Gastroesophageal sphincter (tissue), 4 donors: ENCODE data around the gene PIAS4. TPM values are rescaled to one million over a fixed set of nuclear protein-coding genes. Genes with fewer than 3 reads are reported as not detected.

ENCODE experiments used
- ATAC-seq: fragments of 150-250 bp; one replicate; pipeline ENCODE4 v1.9.1; 2016; ENCODE audit warnings: mild to moderate bottlenecking, moderate library complexity
- H3K27ac ChIP-seq, 4 donors: fragments of 200-600 bp; sonication (generic) in 3 of 4; 1 replicate in 3 of 4; 2 replicates in 1 of 4; pipeline ENCODE4 v1.5.1; 2016 to 2019
- H3K27me3 ChIP-seq: fragments of 200-600 bp; sonication (generic); one replicate; pipeline ENCODE4 v1.5.1; 2019
- H3K36me3 ChIP-seq, 2 donors: fragments of 200-600 bp; sonication (generic); one replicate each; pipeline ENCODE4 v1.5.1; 2019; ENCODE audit warnings: control low read depth in 1 of 2
- H3K4me1 ChIP-seq, 3 donors: fragments of 200-600 bp; sonication (generic); 1 replicate in 2 of 3; 2 replicates in 1 of 3; pipeline ENCODE4 v1.5.1; 2016 to 2019; ENCODE audit warnings: control low read depth in 2 of 3
- H3K4me3 ChIP-seq, 2 donors: fragments of 200-600 bp; sonication (generic); one replicate each; pipeline ENCODE4 v1.5.1; 2019; ENCODE audit warnings: mild to moderate bottlenecking in 1 of 2, moderate library complexity in 1 of 2
- H3K9me3 ChIP-seq, 3 donors: fragments of 200-600 bp; sonication (generic); one replicate each; pipeline ENCODE4 v1.5.1; 2017 to 2019; ENCODE audit warnings: control low read depth in 2 of 3
- CTCF ChIP-seq, 4 experiments: fragments of 200-600 bp in 2 of 4; fragments of 450-650 bp in 2 of 4; sonication (generic) in 1 of 4; IDR thresholded peaks; one replicate each; pipeline ENCODE4 v1.5.1; 2017 to 2019; ENCODE audit warnings: antibody characterized with exemption in 4 of 4, mild to moderate bottlenecking in 2 of 4, moderate library complexity in 2 of 4
- EP300 ChIP-seq: sonication (generic); formaldehyde crosslinking; IDR thresholded peaks from one replicate; pipeline ENCODE4 v1.6.1; 2017; ENCODE audit warnings: antibody characterized with exemption, mild to moderate bottlenecking
- POLR2A ChIP-seq, 2 donors: fragments of 450-650 bp; IDR thresholded peaks; one replicate each; pipeline ENCODE4 v1.6.1; 2017; ENCODE audit warnings: antibody characterized with exemption in 2 of 2, mild to moderate bottlenecking in 2 of 2, moderate library complexity in 1 of 2
- POLR2AphosphoS5 ChIP-seq: sonication (generic); formaldehyde crosslinking; IDR thresholded peaks from one replicate; pipeline ENCODE4 v1.6.1; 2017; ENCODE audit warnings: antibody characterized with exemption
- whole genome bisulfite sequencing, 2 donors: methylation state at CpG; one replicate each; pipeline ENCODE4 v1.1.5; 2018; ENCODE audit warnings: low coverage in 1 of 2; 5-methylcytosine and 5-hydroxymethylcytosine counted together
- total RNA-seq, 4 donors: library from RNA; depleted of rRNA; stranded (reverse); fragments of >200 nt; gene quantifications; one replicate each; pipeline ENCODE4 v1.1.0, GENCODE V29; 2016

Gene PIAS4
- total RNA-seq, 4 donors from 2014 or later: 15.3 to 26.4 (median 16.8) TPM

GRCh38 chr19:4012975-4013634 is 5.6 kb downstream of the PIAS4 start:
- Histone ChIP-seq H3K9me3 (no peaks in the 10 kb centered on the region), H3K4me1 (peaks cover 0 to 94% (median 59%) of the 10 kb centered on the region in 3 donors), H3K36me3 (peaks cover 0 to 33% of the 10 kb centered on the region in 2 donors), H3K27ac (peak overlapping the region in 2 of 4 donors; percentile 78 to 83), H3K27me3 (no peaks in the 10 kb centered on the region), H3K4me3 (no peak overlapping the region)
- no peak for ATAC-seq
- WGBS, 2 donors: 76% methylated on average over 11 of the region's 33 CpGs; no CpG with 5 or more reads in 1 of the 2 donors
- TF ChIP-seq POLR2A (IDR thresholded peaks at IDR 0.05): no peak
- no peak for TF ChIP-seq CTCF (IDR thresholded peaks at IDR 0.05)
- no peak for TF ChIP-seq POLR2AphosphoS5
- TF ChIP-seq EP300: no peak

- H3K27ac ChIP-seq: peak overlapping the region in 3 of 4 donors; percentile 78 to 87 (median 83)
- no peak for TF ChIP-seq POLR2A (IDR thresholded peaks at IDR 0.05)
- TF ChIP-seq CTCF (IDR thresholded peaks at IDR 0.05): no peak
- TF ChIP-seq POLR2AphosphoS5: no peak
- no peak for TF ChIP-seq EP300
- H3K9me3 ChIP-seq: no peaks in the 10 kb centered on the region
- H3K4me3 ChIP-seq: no peak overlapping the region
- peaks cover 0 to 94% (median 51%) of the 10 kb centered on the region in 3 donors for H3K4me1 ChIP-seq
- 80% methylated on average over 1 of the region's 20 CpGs; no CpG with 5 or more reads in 1 of the 2 donors for whole genome bisulfite sequencing, 2 donors
- no peak for ATAC-seq
- H3K27me3 ChIP-seq: no peaks in the 10 kb centered on the region
- peaks cover 0 to 39% of the 10 kb centered on the region in 2 donors for H3K36me3 ChIP-seq
Measured at GRCh38 chr19:4013886-4014540, 6.5 kb downstream of the PIAS4 start.

GRCh38 chr19:4014541-4015491 is 7.3 kb downstream of the PIAS4 start:
- H3K4me1 ChIP-seq: peaks cover 0 to 94% (median 43%) of the 10 kb centered on the region in 3 donors
- ATAC-seq: peak; percentile 56
- H3K4me3 ChIP-seq: peak overlapping the region in 1 of 2 donors; percentile 22
- peak overlapping the region; percentile 19 to 87 (median 80) for H3K27ac ChIP-seq
- H3K9me3 ChIP-seq: no peaks in the 10 kb centered on the region
- TF ChIP-seq POLR2AphosphoS5: no peak
- no peak for TF ChIP-seq CTCF (IDR thresholded peaks at IDR 0.05)
- no peak for TF ChIP-seq EP300
- no peak for TF ChIP-seq POLR2A (IDR thresholded peaks at IDR 0.05)
- H3K36me3 ChIP-seq: peaks cover 0 to 39% of the 10 kb centered on the region in 2 donors
- no peaks in the 10 kb centered on the region for H3K27me3 ChIP-seq
- 20% methylated on average over 2 of the region's 25 CpGs; no CpG with 5 or more reads in 1 of the 2 donors for WGBS, 2 donors

- WGBS, 2 donors: no CpG with 5 or more reads among the region's 37 CpGs
- Histone ChIP-seq H3K9me3 (no peaks in the 10 kb centered on the region), H3K36me3 (peaks cover 0 to 34% of the 10 kb centered on the region in 2 donors), H3K4me1 (peaks cover 0 to 94% (median 33%) of the 10 kb centered on the region in 3 donors), H3K27ac (peak overlapping the region; percentile 19 to 87 (median 80)), H3K27me3 (no peaks in the 10 kb centered on the region), H3K4me3 (peak overlapping the region in 1 of 2 donors; percentile 22)
- peak; percentile 58 for ATAC-seq
- TF ChIP-seq EP300: no peak
Measured at GRCh38 chr19:4015705-4016402, 8.3 kb downstream of the PIAS4 start.
